ENCODE results near the gene LRRN4CL. TPM values are rescaled to one million over a fixed set of nuclear protein-coding genes. Genes with fewer than 3 reads are reported as not detected.

LRRN4CL gene
- total and polyA plus RNA-seq, 2 donors (not counting 1 experiment from before 2014, with no cell fraction given), result 7.9 to 31.5 TPM

GRCh38 chr11:62716816-62717215 is 27.5 kb upstream of the LRRN4CL start:
- H3K27me3 ChIP-seq (ENCODE audit: control insufficient read depth, insufficient read depth, low read length), result no peaks in the 10 kb centered on the region
- no peak overlapping the region for H2AFZ ChIP-seq (ENCODE audit: low read length)
- no peak overlapping the region for H3K27ac ChIP-seq (ENCODE audit: insufficient read depth, low read length)
- H3K4me3 ChIP-seq (replicated peaks in 1 of 4; ENCODE audit: control extremely low read depth in 1 of 4, insufficient read depth in 1 of 4, low read depth in 3 of 4, low read length in 4 of 4), result no peak overlapping the region
- no peak overlapping the region for H3K4me2 ChIP-seq (ENCODE audit: extremely low read depth, insufficient read depth, low read length)
- no peak for DNase-seq (ENCODE audit: low read depth in 2 of 2)
- peaks cover 3% of the 10 kb centered on the region for H3K4me1 ChIP-seq (ENCODE audit: control insufficient read depth, extremely low read depth, insufficient read depth, low read length)
- peaks cover 48% of the 10 kb centered on the region for H3K79me2 ChIP-seq (ENCODE audit: control insufficient read depth, insufficient read depth, low read length)
- peaks cover 37% of the 10 kb centered on the region for H3K36me3 ChIP-seq (ENCODE audit: control insufficient read depth, insufficient read depth, low read length)
- no peaks in the 10 kb centered on the region for H4K20me1 ChIP-seq (ENCODE audit: control insufficient read depth, extremely low read depth, insufficient read depth, low read length)
- no peak overlapping the region for H3K9ac ChIP-seq (ENCODE audit: insufficient read depth, low read length)
- TF ChIP-seq CTCF (conservative IDR thresholded peaks at IDR 0.05 in 1 of 2, IDR thresholded peaks at IDR 0.05 in 1 of 2; ENCODE audit: low read depth in 1 of 2, low read length in 2 of 2) (no peak), EZH2 (IDR thresholded peaks at IDR 0.05; ENCODE audit: low read length, missing control alignments) (no peak)
- no peaks in the 10 kb centered on the region for H3K9me3 ChIP-seq (ENCODE audit: control insufficient read depth, insufficient read depth, low read depth, low read length)

GRCh38 chr11:62716206-62716605 is 26.9 kb upstream of the LRRN4CL start:
- H3K4me3 ChIP-seq (replicated peaks in 1 of 4; ENCODE audit: control extremely low read depth in 1 of 4, insufficient read depth in 1 of 4, low read depth in 3 of 4, low read length in 4 of 4), result no peak overlapping the region
- H3K79me2 ChIP-seq (ENCODE audit: control insufficient read depth, insufficient read depth, low read length), result peaks cover 43% of the 10 kb centered on the region
- no peaks in the 10 kb centered on the region for H4K20me1 ChIP-seq (ENCODE audit: control insufficient read depth, extremely low read depth, insufficient read depth, low read length)
- H3K4me1 ChIP-seq (ENCODE audit: control insufficient read depth, extremely low read depth, insufficient read depth, low read length), result peaks cover 3% of the 10 kb centered on the region
- DNase-seq (ENCODE audit: low read depth in 2 of 2), result no peak
- H3K36me3 ChIP-seq (ENCODE audit: control insufficient read depth, insufficient read depth, low read length), result peaks cover 36% of the 10 kb centered on the region
- no peaks in the 10 kb centered on the region for H3K9me3 ChIP-seq (ENCODE audit: control insufficient read depth, insufficient read depth, low read depth, low read length)
- H3K9ac ChIP-seq (ENCODE audit: insufficient read depth, low read length), result no peak overlapping the region
- no peaks in the 10 kb centered on the region for H3K27me3 ChIP-seq (ENCODE audit: control insufficient read depth, insufficient read depth, low read length)
- H2AFZ ChIP-seq (ENCODE audit: low read length), result no peak overlapping the region
- no peak overlapping the region for H3K4me2 ChIP-seq (ENCODE audit: extremely low read depth, insufficient read depth, low read length)
- no peak overlapping the region for H3K27ac ChIP-seq (ENCODE audit: insufficient read depth, low read length)
- no peak for TF ChIP-seq CTCF (conservative IDR thresholded peaks at IDR 0.05 in 1 of 2, IDR thresholded peaks at IDR 0.05 in 1 of 2; ENCODE audit: low read depth in 1 of 2, low read length in 2 of 2)
- TF ChIP-seq EZH2 (IDR thresholded peaks at IDR 0.05; ENCODE audit: low read length, missing control alignments), result no peak

DNA sequence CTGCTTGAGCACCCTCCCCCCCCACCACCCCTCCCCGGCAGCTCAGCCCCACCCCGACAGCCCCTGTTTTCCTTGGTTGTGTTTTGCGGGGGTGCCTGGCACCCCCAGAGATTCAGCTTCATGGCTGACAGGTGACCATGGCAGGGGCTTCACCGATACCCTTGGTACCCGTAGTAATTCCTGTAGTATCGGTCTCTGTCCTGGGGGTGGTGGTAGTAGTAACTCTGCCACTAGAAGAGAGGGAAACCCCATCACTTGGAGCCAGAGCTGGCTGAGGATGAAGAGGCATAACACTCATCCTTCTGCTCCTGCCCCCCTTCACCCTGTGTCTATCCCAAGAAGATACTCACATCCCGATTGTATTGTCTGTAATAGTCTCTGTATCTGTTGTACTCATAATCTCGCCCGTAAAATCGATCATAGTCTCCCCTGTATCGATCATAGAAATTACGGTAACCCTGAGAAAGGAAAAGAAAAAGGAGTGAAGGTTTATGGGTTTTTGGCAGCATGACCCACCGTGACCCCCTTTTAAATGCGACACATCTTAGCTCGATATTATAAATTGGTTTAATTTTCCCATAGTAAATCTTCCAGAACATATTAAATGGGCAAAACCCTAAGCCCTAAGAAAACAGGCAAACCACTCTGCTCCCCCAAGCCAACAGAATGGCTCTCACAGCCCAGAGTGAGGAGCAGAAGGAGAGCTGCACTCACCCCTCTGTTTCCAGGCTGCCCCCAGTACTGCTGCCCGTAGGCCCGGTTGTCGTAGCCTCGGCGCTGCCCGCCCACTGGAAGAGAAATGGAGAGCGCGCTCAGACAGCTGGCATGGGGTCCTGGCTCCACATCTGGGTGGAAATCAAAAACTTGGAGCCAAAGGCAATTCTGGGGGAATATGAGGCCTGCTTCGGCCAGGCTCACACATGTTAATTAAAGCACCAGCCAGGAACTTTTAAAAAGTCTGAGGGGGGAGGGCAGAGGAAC is 26.1 kb upstream of the LRRN4CL start:
- Histone ChIP-seq H2AFZ (ENCODE audit: low read length) (no peak overlapping the region), H3K36me3 (ENCODE audit: control insufficient read depth, insufficient read depth, low read length) (peaks cover 36% of the 10 kb centered on the region), H4K20me1 (ENCODE audit: control insufficient read depth, extremely low read depth, insufficient read depth, low read length) (no peaks in the 10 kb centered on the region), H3K9ac (ENCODE audit: insufficient read depth, low read length) (no peak overlapping the region), H3K4me2 (ENCODE audit: extremely low read depth, insufficient read depth, low read length) (no peak overlapping the region), H3K4me3 (replicated peaks in 1 of 4; ENCODE audit: control extremely low read depth in 1 of 4, insufficient read depth in 1 of 4, low read depth in 3 of 4, low read length in 4 of 4) (no peak overlapping the region), H3K9me3 (ENCODE audit: control insufficient read depth, insufficient read depth, low read depth, low read length) (no peaks in the 10 kb centered on the region), H3K27ac (ENCODE audit: insufficient read depth, low read length) (no peak overlapping the region), H3K4me1 (ENCODE audit: control insufficient read depth, extremely low read depth, insufficient read depth, low read length) (peaks cover 3% of the 10 kb centered on the region), H3K79me2 (ENCODE audit: control insufficient read depth, insufficient read depth, low read length) (peaks cover 38% of the 10 kb centered on the region), H3K27me3 (ENCODE audit: control insufficient read depth, insufficient read depth, low read length) (no peaks in the 10 kb centered on the region)
- TF ChIP-seq CTCF (conservative IDR thresholded peaks at IDR 0.05 in 1 of 2, IDR thresholded peaks at IDR 0.05 in 1 of 2; ENCODE audit: low read depth in 1 of 2, low read length in 2 of 2) (no peak), EZH2 (IDR thresholded peaks at IDR 0.05; ENCODE audit: low read length, missing control alignments) (no peak)
- DNase-seq (ENCODE audit: low read depth in 2 of 2), result no peak
